GM23338 (cell line): ENCODE data around the gene PTAFR.

Experiments
- CREB1 ChIP-seq: fragments of 250-450 bp; sonication (Bioruptor Pico); IDR thresholded peaks from 2 replicates; pipeline ENCODE4 v1.5.0; 2020; ENCODE audit warnings: low read depth, mild to moderate bottlenecking, moderate library complexity
- EZH2 ChIP-seq: fragments of 200-600 bp; sonication (generic); IDR thresholded peaks from one replicate; pipeline ENCODE4 v1.8.0; 2017; ENCODE audit warnings: antibody characterized with exemption, mild to moderate bottlenecking, low read depth; ENCODE audit not compliant: unreplicated experiment
- EZH2phosphoT487 ChIP-seq: fragments of 200-600 bp; sonication (generic); IDR thresholded peaks from one replicate; pipeline ENCODE4 v1.8.1; 2018; ENCODE audit warnings: antibody characterized with exemption; ENCODE audit not compliant: unreplicated experiment
- JUNB ChIP-seq: IDR thresholded peaks from one replicate; pipeline ENCODE4 v1.6.1; 2016; ENCODE audit warnings: antibody characterized with exemption; ENCODE audit not compliant: unreplicated experiment
- NANOG ChIP-seq: IDR thresholded peaks from 2 replicates; pipeline ENCODE4 v1.6.1; 2016; ENCODE audit warnings: antibody characterized with exemption, borderline replicate concordance
- POLR2AphosphoS5 ChIP-seq: IDR thresholded peaks from 2 replicates; pipeline ENCODE4 v1.6.1; 2016; ENCODE audit warnings: antibody characterized with exemption, low read depth
- STAT1 ChIP-seq: IDR thresholded peaks from one replicate; pipeline ENCODE4 v1.6.1; 2016; ENCODE audit warnings: antibody characterized with exemption; ENCODE audit not compliant: unreplicated experiment
- ZNF114 ChIP-seq: fragments of 250-450 bp; sonication (Bioruptor Pico); IDR thresholded peaks from 2 replicates; pipeline ENCODE4 v1.5.0; 2020; ENCODE audit warnings: mild to moderate bottlenecking, moderate library complexity
- ZNF331 ChIP-seq: fragments of 250-450 bp; sonication (Bioruptor Pico); IDR thresholded peaks from 2 replicates; pipeline ENCODE4 v1.5.0; 2020; ENCODE audit warnings: low read depth, mild to moderate bottlenecking, moderate library complexity
- TF ChIP-seq, protein P1 (sequence below), 2 experiments: fragments of 200-600 bp in 1 of 2; sonication (generic) in 1 of 2; conservative IDR thresholded peaks; 2 replicates each; pipeline versions ENCODE4 v1.5.1 to v1.6.1; 2016 to 2017; ENCODE audit warnings: antibody characterized with exemption in 2 of 2, low read depth in 2 of 2, mild to moderate bottlenecking in 2 of 2, moderate library complexity in 1 of 2
- TF ChIP-seq, protein P2 (sequence below): IDR thresholded peaks from 2 replicates; pipeline ENCODE4 v1.6.1; 2016; ENCODE audit warnings: antibody characterized with exemption
- TF ChIP-seq, protein P3 (sequence below): fragments of 250-450 bp; sonication (Bioruptor Pico); IDR thresholded peaks from 2 replicates; pipeline ENCODE4 v1.5.0; 2020; ENCODE audit warnings: mild to moderate bottlenecking, moderate library complexity
- TF ChIP-seq, protein P4 (sequence below): IDR thresholded peaks from one replicate; pipeline ENCODE4 v1.6.1; 2018; ENCODE audit warnings: antibody characterized with exemption; ENCODE audit not compliant: unreplicated experiment

DNA sequence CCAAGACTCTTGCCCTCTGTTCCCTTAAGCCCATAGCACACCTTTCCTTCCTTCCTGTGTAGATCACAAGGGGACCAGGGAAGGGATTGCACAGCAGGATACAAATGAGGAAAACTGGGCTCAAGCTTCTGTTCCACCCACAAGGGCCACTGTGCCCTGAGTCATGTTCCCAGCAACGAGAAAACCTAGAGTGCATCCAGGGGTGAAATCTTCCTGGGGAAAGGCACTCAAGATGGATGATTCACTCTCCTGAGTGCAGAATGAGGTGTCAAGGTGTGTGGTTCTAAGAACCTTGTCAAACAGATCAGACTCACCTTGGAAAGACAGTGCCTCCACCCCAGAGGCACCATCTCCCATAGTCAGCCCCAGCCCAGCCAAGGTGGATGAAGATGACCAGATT lies 47.3 kb downstream of the PTAFR start:
- TF ChIP-seq, protein P1, sequence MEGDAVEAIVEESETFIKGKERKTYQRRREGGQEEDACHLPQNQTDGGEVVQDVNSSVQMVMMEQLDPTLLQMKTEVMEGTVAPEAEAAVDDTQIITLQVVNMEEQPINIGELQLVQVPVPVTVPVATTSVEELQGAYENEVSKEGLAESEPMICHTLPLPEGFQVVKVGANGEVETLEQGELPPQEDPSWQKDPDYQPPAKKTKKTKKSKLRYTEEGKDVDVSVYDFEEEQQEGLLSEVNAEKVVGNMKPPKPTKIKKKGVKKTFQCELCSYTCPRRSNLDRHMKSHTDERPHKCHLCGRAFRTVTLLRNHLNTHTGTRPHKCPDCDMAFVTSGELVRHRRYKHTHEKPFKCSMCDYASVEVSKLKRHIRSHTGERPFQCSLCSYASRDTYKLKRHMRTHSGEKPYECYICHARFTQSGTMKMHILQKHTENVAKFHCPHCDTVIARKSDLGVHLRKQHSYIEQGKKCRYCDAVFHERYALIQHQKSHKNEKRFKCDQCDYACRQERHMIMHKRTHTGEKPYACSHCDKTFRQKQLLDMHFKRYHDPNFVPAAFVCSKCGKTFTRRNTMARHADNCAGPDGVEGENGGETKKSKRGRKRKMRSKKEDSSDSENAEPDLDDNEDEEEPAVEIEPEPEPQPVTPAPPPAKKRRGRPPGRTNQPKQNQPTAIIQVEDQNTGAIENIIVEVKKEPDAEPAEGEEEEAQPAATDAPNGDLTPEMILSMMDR (conservative IDR thresholded peaks at IDR 0.05; ENCODE audit: low read depth in 2 of 2): no peak
- no peak for TF ChIP-seq EZH2phosphoT487
- TF ChIP-seq, protein P2, sequence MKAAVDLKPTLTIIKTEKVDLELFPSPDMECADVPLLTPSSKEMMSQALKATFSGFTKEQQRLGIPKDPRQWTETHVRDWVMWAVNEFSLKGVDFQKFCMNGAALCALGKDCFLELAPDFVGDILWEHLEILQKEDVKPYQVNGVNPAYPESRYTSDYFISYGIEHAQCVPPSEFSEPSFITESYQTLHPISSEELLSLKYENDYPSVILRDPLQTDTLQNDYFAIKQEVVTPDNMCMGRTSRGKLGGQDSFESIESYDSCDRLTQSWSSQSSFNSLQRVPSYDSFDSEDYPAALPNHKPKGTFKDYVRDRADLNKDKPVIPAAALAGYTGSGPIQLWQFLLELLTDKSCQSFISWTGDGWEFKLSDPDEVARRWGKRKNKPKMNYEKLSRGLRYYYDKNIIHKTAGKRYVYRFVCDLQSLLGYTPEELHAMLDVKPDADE: no peak
- no peak for TF ChIP-seq POLR2AphosphoS5
- TF ChIP-seq, protein P3, sequence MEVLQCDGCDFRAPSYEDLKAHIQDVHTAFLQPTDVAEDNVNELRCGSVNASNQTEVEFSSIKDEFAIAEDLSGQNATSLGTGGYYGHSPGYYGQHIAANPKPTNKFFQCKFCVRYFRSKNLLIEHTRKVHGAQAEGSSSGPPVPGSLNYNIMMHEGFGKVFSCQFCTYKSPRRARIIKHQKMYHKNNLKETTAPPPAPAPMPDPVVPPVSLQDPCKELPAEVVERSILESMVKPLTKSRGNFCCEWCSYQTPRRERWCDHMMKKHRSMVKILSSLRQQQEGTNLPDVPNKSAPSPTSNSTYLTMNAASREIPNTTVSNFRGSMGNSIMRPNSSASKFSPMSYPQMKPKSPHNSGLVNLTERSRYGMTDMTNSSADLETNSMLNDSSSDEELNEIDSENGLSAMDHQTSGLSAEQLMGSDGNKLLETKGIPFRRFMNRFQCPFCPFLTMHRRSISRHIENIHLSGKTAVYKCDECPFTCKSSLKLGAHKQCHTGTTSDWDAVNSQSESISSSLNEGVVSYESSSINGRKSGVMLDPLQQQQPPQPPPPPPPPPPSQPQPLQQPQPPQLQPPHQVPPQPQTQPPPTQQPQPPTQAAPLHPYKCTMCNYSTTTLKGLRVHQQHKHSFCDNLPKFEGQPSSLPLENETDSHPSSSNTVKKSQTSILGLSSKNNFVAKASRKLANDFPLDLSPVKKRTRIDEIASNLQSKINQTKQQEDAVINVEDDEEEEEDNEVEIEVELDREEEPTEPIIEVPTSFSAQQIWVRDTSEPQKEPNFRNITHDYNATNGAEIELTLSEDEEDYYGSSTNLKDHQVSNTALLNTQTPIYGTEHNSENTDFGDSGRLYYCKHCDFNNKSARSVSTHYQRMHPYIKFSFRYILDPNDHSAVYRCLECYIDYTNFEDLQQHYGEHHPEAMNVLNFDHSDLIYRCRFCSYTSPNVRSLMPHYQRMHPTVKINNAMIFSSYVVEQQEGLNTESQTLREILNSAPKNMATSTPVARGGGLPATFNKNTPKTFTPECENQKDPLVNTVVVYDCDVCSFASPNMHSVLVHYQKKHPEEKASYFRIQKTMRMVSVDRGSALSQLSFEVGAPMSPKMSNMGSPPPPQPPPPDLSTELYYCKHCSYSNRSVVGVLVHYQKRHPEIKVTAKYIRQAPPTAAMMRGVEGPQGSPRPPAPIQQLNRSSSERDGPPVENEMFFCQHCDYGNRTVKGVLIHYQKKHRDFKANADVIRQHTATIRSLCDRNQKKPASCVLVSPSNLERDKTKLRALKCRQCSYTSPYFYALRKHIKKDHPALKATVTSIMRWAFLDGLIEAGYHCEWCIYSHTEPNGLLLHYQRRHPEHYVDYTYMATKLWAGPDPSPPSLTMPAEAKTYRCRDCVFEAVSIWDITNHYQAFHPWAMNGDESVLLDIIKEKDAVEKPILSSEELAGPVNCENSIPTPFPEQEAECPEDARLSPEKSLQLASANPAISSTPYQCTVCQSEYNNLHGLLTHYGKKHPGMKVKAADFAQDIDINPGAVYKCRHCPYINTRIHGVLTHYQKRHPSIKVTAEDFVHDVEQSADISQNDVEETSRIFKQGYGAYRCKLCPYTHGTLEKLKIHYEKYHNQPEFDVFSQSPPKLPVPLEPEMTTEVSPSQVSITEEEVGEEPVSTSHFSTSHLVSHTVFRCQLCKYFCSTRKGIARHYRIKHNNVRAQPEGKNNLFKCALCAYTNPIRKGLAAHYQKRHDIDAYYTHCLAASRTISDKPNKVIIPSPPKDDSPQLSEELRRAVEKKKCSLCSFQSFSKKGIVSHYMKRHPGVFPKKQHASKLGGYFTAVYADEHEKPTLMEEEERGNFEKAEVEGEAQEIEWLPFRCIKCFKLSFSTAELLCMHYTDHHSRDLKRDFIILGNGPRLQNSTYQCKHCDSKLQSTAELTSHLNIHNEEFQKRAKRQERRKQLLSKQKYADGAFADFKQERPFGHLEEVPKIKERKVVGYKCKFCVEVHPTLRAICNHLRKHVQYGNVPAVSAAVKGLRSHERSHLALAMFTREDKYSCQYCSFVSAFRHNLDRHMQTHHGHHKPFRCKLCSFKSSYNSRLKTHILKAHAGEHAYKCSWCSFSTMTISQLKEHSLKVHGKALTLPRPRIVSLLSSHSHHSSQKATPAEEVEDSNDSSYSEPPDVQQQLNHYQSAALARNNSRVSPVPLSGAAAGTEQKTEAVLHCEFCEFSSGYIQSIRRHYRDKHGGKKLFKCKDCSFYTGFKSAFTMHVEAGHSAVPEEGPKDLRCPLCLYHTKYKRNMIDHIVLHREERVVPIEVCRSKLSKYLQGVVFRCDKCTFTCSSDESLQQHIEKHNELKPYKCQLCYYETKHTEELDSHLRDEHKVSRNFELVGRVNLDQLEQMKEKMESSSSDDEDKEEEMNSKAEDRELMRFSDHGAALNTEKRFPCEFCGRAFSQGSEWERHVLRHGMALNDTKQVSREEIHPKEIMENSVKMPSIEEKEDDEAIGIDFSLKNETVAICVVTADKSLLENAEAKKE (CRISPR knock-in tag): no peak
- no peak for TF ChIP-seq EZH2
- TF ChIP-seq NANOG: no peak
- no peak for TF ChIP-seq CREB1
- no peak for TF ChIP-seq ZNF114 (CRISPR knock-in tag)
- no peak for TF ChIP-seq JUNB
- TF ChIP-seq, protein P4, sequence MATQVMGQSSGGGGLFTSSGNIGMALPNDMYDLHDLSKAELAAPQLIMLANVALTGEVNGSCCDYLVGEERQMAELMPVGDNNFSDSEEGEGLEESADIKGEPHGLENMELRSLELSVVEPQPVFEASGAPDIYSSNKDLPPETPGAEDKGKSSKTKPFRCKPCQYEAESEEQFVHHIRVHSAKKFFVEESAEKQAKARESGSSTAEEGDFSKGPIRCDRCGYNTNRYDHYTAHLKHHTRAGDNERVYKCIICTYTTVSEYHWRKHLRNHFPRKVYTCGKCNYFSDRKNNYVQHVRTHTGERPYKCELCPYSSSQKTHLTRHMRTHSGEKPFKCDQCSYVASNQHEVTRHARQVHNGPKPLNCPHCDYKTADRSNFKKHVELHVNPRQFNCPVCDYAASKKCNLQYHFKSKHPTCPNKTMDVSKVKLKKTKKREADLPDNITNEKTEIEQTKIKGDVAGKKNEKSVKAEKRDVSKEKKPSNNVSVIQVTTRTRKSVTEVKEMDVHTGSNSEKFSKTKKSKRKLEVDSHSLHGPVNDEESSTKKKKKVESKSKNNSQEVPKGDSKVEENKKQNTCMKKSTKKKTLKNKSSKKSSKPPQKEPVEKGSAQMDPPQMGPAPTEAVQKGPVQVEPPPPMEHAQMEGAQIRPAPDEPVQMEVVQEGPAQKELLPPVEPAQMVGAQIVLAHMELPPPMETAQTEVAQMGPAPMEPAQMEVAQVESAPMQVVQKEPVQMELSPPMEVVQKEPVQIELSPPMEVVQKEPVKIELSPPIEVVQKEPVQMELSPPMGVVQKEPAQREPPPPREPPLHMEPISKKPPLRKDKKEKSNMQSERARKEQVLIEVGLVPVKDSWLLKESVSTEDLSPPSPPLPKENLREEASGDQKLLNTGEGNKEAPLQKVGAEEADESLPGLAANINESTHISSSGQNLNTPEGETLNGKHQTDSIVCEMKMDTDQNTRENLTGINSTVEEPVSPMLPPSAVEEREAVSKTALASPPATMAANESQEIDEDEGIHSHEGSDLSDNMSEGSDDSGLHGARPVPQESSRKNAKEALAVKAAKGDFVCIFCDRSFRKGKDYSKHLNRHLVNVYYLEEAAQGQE: no peak
- TF ChIP-seq ZNF331 (CRISPR knock-in tag): no peak
- TF ChIP-seq STAT1: no peak
